Right lobe of liver (tissue), 6 donors: ENCODE measurements around the gene COL16A1. TPM values are rescaled to one million over a fixed set of nuclear protein-coding genes. Genes with fewer than 3 reads are reported as not detected.

ENCODE experiments used
- ATAC-seq, 4 donors: fragments of 200-7000 bp; cut with Tn5 transposase; one replicate each; pipeline ENCODE4 v1.9.1; 2020; ENCODE audit warnings: mild to moderate bottlenecking in 4 of 4, moderate library complexity in 4 of 4
- DNase-seq, 3 donors: peaks; one replicate each; pipeline ENCODE4 v3.0.0-alpha.2; 2020
- H3K27ac ChIP-seq, 3 donors: fragments of 200-600 bp; one replicate each; pipeline ENCODE4 v1.8.0; 2022
- H3K27me3 ChIP-seq, 2 donors: fragments of 200-600 bp; one replicate each; pipeline ENCODE4 v1.8.0; 2022
- H3K36me3 ChIP-seq, 4 donors: fragments of 200-600 bp; sonication (generic) in 1 of 4; one replicate each; pipeline versions ENCODE4 v1.5.1 to v1.8.0; 2017 to 2022; ENCODE audit warnings: control low read depth in 1 of 4
- H3K4me1 ChIP-seq, 4 donors: fragments of 200-600 bp; sonication (generic) in 1 of 4; one replicate each; pipeline versions ENCODE4 v1.5.1 to v1.8.0; 2017 to 2022; ENCODE audit warnings: control low read depth in 1 of 4
- H3K4me3 ChIP-seq, 3 donors: fragments of 200-600 bp; one replicate each; pipeline ENCODE4 v1.8.0; 2022
- H3K9me3 ChIP-seq, 4 donors: fragments of 200-600 bp; sonication (generic) in 1 of 4; one replicate each; pipeline versions ENCODE4 v1.5.1 to v1.8.0; 2017 to 2022; ENCODE audit warnings: control low read depth in 1 of 4
- POLR2A ChIP-seq: fragments of 450-650 bp; IDR thresholded peaks from one replicate; pipeline ENCODE4 v1.6.1; 2017; ENCODE audit warnings: antibody characterized with exemption, mild to moderate bottlenecking
- WGBS: methylation state at CpG from one replicate; pipeline ENCODE4 v1.1.6; 2018; ENCODE audit warnings: low coverage, low lambda C conversion rate; ENCODE audit not compliant: insufficient coverage; ENCODE audit errors: missing lambda C conversion rate; 5-methylcytosine and 5-hydroxymethylcytosine counted together
- intact Hi-C, 2 donors: fragments of 100-400 bp; cut with DNase I; formaldehyde crosslinking; loops; one replicate each; pipeline versions ENCODE4 v1.11.2 to v1.14.1; 2022
- total RNA-seq, 6 experiments: library from RNA; depleted of rRNA in 2 of 6; stranded (reverse); fragments of >200 nt in 2 of 6; fragmentation: NEBNext Ultra II Directional in 3 of 6; extraction: Animal tissue kit (Norgen Biotek cat#: 25700) in 3 of 6; gene quantifications; one replicate each; pipeline versions ENCODE4 v1.1.0 to v1.2.4, GENCODE V29; 2016 to 2023
- TF ChIP-seq, protein P1 (sequence below), 4 donors: fragments of 200-600 bp in 3 of 4; fragments of 450-650 bp in 1 of 4; IDR thresholded peaks; one replicate each; pipeline versions ENCODE4 v1.5.1 to v1.8.0; 2016 to 2022; ENCODE audit warnings: antibody characterized with exemption in 4 of 4, mild to moderate bottlenecking in 2 of 4
- donor health status: DM: no; HTN: yes; CAD: no.
- donor health status: DM: no; HTN: no; CAD: no.
- donor health status: DM: no; HTN: no; CAD: no.
- donor health status: DM: no; HTN: yes; CAD: no.
- donor health status: DM: no; HTN: yes; CAD: no.

The COL16A1 gene
- total RNA-seq, 6 experiments from 2014 or later: 0.73 to 3.5 (median 1.9) TPM

DNA sequence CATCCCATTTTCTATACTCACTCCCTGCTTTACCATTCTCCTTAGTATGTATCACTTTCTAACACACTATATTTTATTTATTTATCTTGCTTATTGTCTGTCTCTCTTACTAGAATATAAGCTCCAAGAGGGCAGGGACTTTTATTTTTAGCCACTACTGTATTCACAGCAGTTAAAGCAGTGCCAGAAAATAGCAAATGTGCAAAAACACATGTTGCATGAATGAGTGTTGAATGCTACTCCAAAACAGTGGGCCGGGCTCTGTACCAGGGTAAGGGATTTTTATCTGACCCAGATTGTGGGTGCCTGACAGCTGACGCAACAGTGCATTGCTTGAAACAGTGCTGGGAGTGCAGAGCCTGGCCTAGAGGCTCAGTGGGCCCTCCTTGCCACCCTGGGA lies 24.7 kb downstream of the COL16A1 start:
- no peak overlapping the region for H3K4me3 ChIP-seq
- WGBS: 45% methylated on average over 2 of the region's 2 CpGs

DNA sequence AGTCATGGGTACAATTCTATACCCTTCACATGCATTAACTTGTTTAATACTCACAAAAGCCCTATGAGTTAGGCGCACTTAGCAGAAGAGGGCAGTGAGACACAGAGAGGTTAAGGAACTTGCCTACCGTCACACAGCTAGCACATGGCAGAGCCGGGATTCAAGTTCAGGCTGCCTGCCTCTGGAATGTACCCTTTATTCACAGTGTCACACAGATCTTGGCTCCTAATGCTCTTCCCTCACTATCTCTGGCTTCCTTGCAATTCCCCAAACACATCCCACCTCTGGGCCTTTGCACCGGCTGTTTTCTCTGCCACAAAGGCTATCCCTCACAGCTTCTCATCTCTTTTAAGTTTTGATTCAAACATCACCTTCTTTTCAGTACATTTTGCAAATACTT lies 25.1 kb downstream of the COL16A1 start:
- 78% methylated on average over 2 of the region's 4 CpGs for WGBS
- Histone ChIP-seq H3K9me3 (no peaks in the 10 kb centered on the region), H3K27me3 (no peaks in the 10 kb centered on the region), H3K4me3 (no peak overlapping the region), H3K4me1 (no peaks in the 10 kb centered on the region), H3K27ac (no peak overlapping the region), H3K36me3 (no peaks in the 10 kb centered on the region)
- no peak for TF ChIP-seq POLR2A
- TF ChIP-seq, protein P1, sequence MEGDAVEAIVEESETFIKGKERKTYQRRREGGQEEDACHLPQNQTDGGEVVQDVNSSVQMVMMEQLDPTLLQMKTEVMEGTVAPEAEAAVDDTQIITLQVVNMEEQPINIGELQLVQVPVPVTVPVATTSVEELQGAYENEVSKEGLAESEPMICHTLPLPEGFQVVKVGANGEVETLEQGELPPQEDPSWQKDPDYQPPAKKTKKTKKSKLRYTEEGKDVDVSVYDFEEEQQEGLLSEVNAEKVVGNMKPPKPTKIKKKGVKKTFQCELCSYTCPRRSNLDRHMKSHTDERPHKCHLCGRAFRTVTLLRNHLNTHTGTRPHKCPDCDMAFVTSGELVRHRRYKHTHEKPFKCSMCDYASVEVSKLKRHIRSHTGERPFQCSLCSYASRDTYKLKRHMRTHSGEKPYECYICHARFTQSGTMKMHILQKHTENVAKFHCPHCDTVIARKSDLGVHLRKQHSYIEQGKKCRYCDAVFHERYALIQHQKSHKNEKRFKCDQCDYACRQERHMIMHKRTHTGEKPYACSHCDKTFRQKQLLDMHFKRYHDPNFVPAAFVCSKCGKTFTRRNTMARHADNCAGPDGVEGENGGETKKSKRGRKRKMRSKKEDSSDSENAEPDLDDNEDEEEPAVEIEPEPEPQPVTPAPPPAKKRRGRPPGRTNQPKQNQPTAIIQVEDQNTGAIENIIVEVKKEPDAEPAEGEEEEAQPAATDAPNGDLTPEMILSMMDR (IDR thresholded peaks at IDR 0.05): no peak
- ATAC-seq (no peak), DNase-seq (no peak)
- intact Hi-C loops: no loop called here

More for the DNA sequence above, 24.7 kb downstream of the COL16A1 start:
- no peak for TF ChIP-seq POLR2A
- TF ChIP-seq, protein P1 (IDR thresholded peaks at IDR 0.05): no peak
- no peak for DNase-seq
- Histone ChIP-seq H3K27ac (no peak overlapping the region), H3K36me3 (no peaks in the 10 kb centered on the region), H3K27me3 (no peaks in the 10 kb centered on the region), H3K9me3 (no peaks in the 10 kb centered on the region), H3K4me1 (no peaks in the 10 kb centered on the region)
- intact Hi-C loops: no loop called here
- no peak for ATAC-seq

DNA sequence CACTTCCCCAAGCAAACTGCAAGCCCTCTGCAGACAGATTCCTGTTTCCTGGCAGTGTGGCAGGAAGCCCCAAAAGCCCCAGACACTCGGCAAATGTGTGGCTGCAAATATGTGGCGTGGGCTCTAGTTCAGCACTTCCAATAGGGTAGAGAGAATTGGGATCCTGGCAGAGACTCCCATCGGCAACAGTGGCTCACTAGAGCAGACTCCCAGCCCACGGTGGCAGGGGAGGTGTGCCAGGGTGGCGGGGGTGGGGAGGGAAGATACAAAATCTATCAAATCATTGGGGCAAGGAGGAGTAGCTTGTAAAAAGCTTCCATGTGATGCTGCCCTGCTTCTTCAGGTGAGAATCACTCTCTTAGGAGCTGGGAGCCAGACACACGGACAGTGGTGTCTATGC lies 25.9 kb downstream of the COL16A1 start:
- TF ChIP-seq POLR2A: no peak
- TF ChIP-seq, protein P1 (IDR thresholded peaks at IDR 0.05): no peak
- Histone ChIP-seq H3K4me1 (no peaks in the 10 kb centered on the region), H3K36me3 (no peaks in the 10 kb centered on the region), H3K9me3 (no peaks in the 10 kb centered on the region), H3K27ac (no peak overlapping the region), H3K4me3 (no peak overlapping the region), H3K27me3 (no peaks in the 10 kb centered on the region)
- DNase-seq: no peak
- WGBS: 40% methylated on average over 5 of the region's 6 CpGs
- no peak for ATAC-seq
- intact Hi-C loops: no loop called here

DNA sequence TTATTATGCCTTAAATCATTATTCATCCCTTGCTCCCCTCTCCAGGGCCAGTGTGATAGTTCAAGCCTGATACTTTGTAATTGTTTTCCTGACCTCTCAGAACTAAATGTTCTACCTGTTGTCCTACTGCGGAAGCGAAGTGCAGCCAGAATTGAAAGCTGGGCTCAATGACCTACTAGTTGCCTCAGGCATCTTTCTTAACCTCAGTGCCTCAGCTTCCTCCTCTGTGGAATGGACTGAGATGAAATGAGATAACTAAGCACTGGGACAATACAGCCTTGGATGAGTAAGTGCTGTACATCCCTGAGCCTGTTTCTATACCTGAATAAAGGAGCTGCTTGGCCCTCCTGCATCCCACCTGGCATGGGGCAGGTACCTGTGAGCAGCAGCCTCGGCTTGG lies 26.4 kb downstream of the COL16A1 start:
- no peaks in the 10 kb centered on the region for H3K36me3 ChIP-seq
- intact Hi-C loops: no loop called here

More for the DNA sequence above, 26.4 kb downstream of the COL16A1 start:
- ATAC-seq (no peak), DNase-seq (no peak)
- Histone ChIP-seq H3K9me3 (no peaks in the 10 kb centered on the region), H3K4me1 (no peaks in the 10 kb centered on the region), H3K4me3 (no peak overlapping the region), H3K27ac (no peak overlapping the region), H3K27me3 (no peaks in the 10 kb centered on the region)
- 92% methylated on average over 2 of the region's 3 CpGs for WGBS
- TF ChIP-seq, protein P1 (IDR thresholded peaks at IDR 0.05): no peak
- TF ChIP-seq POLR2A: no peak
